ENCODE results near the gene FBXO42. TPM values are rescaled to one million over a fixed set of nuclear protein-coding genes. Genes with fewer than 3 reads are reported as not detected.

FBXO42 gene
- total RNA-seq, 1 donor from 2014 or later, result 36.6 TPM

GRCh38 chr1:16286122-16286521, 66.2 kb downstream of the FBXO42 start:
- intact Hi-C loops (cut with DNase I), result no loop called here
- H3K9me3 ChIP-seq, result no peaks in the 10 kb centered on the region
- peak overlapping the region; percentile 60 to 87 for H3K27ac ChIP-seq
- DNase-seq (ENCODE audit: low spot score in 2 of 2), result no peak
- H3K4me1 ChIP-seq, result peaks cover 0 to 21% of the 10 kb centered on the region in 2 donors
- TF ChIP-seq, protein P1, sequence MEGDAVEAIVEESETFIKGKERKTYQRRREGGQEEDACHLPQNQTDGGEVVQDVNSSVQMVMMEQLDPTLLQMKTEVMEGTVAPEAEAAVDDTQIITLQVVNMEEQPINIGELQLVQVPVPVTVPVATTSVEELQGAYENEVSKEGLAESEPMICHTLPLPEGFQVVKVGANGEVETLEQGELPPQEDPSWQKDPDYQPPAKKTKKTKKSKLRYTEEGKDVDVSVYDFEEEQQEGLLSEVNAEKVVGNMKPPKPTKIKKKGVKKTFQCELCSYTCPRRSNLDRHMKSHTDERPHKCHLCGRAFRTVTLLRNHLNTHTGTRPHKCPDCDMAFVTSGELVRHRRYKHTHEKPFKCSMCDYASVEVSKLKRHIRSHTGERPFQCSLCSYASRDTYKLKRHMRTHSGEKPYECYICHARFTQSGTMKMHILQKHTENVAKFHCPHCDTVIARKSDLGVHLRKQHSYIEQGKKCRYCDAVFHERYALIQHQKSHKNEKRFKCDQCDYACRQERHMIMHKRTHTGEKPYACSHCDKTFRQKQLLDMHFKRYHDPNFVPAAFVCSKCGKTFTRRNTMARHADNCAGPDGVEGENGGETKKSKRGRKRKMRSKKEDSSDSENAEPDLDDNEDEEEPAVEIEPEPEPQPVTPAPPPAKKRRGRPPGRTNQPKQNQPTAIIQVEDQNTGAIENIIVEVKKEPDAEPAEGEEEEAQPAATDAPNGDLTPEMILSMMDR (IDR thresholded peaks at IDR 0.05), result no peak
- H3K27me3 ChIP-seq, result no peaks in the 10 kb centered on the region
- no peak overlapping the region for H3K4me3 ChIP-seq
- H3K36me3 ChIP-seq, result peaks cover 24 to 39% of the 10 kb centered on the region in 2 donors

DNA sequence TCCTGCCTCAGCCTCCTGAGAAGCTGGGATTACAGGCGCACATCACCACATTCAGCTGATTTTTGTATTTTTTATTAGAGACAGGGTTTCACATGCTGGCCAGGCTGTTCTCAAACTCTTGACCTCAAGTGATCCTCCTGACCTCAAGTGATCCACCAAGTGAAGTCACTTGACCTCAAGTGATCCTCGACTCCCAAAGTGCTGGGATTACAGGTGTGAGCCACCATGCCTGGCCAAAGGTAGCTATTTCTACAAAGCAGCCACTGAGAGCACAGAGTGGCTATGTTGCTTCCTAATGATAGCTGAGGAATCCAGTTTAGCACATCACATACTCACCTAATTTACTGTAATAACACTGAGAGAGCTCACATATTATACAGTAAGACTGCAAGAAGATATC, 70.5 kb downstream of the FBXO42 start:
- H3K27me3 ChIP-seq, result no peaks in the 10 kb centered on the region
- TF ChIP-seq, protein P1 (IDR thresholded peaks at IDR 0.05), result no peak

GRCh38 chr1:16279186-16279585, 73.1 kb downstream of the FBXO42 start:
- Histone ChIP-seq H3K27me3 (no peaks in the 10 kb centered on the region), H3K4me3 (no peak overlapping the region), H3K27ac (peak overlapping the region in 1 of 2 donors; percentile 19), H3K9me3 (no peaks in the 10 kb centered on the region), H3K4me1 (peaks cover 0 to 10% of the 10 kb centered on the region in 2 donors), H3K36me3 (peaks cover 0 to 9% of the 10 kb centered on the region in 2 donors)
- intact Hi-C loops (cut with DNase I), result no loop called here
- TF ChIP-seq, protein P1 (IDR thresholded peaks at IDR 0.05), result no peak
- peak in 1 of 2 donors; percentile 35 for DNase-seq (ENCODE audit: low spot score in 2 of 2)

More for the DNA sequence above, 70.5 kb downstream of the FBXO42 start:
- peak in 1 of 2 donors; percentile 9 for DNase-seq (ENCODE audit: low spot score in 2 of 2)
- Histone ChIP-seq H3K27ac (no peak overlapping the region), H3K4me1 (peaks cover 0 to 13% of the 10 kb centered on the region in 2 donors), H3K36me3 (peaks cover 4 to 27% of the 10 kb centered on the region in 2 donors), H3K4me3 (no peak overlapping the region), H3K9me3 (no peaks in the 10 kb centered on the region)
- intact Hi-C loops (cut with DNase I), result no loop called here

- Histone ChIP-seq H3K27ac (no peak overlapping the region), H3K4me1 (peaks cover 0 to 21% of the 10 kb centered on the region in 2 donors), H3K27me3 (no peaks in the 10 kb centered on the region), H3K9me3 (no peaks in the 10 kb centered on the region), H3K36me3 (peaks cover 3 to 4% of the 10 kb centered on the region in 2 donors), H3K4me3 (no peak overlapping the region)
- no peak for DNase-seq (ENCODE audit: low spot score in 2 of 2)
- TF ChIP-seq, protein P1 (IDR thresholded peaks at IDR 0.05), result no peak
- intact Hi-C loops (cut with DNase I), result no loop called here
Observed at GRCh38 chr1:16276302-16277030, 75.8 kb downstream of the FBXO42 start.

DNA sequence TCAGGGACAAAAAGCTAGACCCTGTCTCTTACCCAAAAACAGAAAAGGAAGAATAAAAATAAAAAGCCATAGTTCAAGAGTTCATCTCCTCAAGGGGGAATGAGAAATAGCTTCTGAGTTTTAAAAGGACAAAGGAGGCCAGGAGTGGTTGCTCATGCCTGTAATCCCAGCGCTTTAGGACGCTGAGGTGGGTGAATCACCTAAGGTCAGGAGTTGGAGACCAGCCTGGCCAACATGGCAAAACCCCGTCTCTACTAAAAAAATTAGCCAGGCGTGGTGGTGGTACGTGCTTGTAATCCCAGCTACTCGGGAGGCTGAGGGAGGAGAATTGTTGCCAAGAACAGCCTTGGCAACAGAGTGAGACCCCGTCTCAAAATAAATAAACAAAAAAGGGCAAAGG, 76.7 kb downstream of the FBXO42 start:
- H3K27me3 ChIP-seq, result no peaks in the 10 kb centered on the region
- H3K27ac ChIP-seq, result peak overlapping the region in 1 of 2 donors; percentile 34
- TF ChIP-seq, protein P1 (IDR thresholded peaks at IDR 0.05), result no peak
- intact Hi-C loops (cut with DNase I), result no loop called here
- no peaks in the 10 kb centered on the region for H3K9me3 ChIP-seq
- peaks cover 0 to 24% of the 10 kb centered on the region in 2 donors for H3K4me1 ChIP-seq
- H3K36me3 ChIP-seq, result peaks cover 4% of the 10 kb centered on the region in 2 donors
- DNase-seq (ENCODE audit: low spot score in 2 of 2), result peak in 1 of 2 donors; percentile 64
- no peak overlapping the region for H3K4me3 ChIP-seq

Data from ascending aorta (tissue), 2 donors.